Measurements from ENCODE around the gene FNDC3B. TPM values are rescaled to one million over a fixed set of nuclear protein-coding genes. Genes with fewer than 3 reads are reported as not detected.

The FNDC3B gene
- total and polyA plus RNA-seq, 7 donors = 16.2 to 93.9 (median 50.3) TPM

GRCh38 chr3:172245241-172245640 is 205.9 kb downstream of the FNDC3B start:
- Histone ChIP-seq H3K27me3 (no peaks in the 10 kb centered on the region), H3K36me3 (peaks cover 0 to 8% (median 2%) of the 10 kb centered on the region in 4 donors), H3K4me1 (peaks cover 0 to 21% (median 6%) of the 10 kb centered on the region in 4 donors), H3K27ac (no peak overlapping the region), H3K9me3 (no peaks in the 10 kb centered on the region), H3K4me3 (no peak overlapping the region)
- intact Hi-C loops (cut with DNase I) = no loop called here
- TF ChIP-seq POLR2AphosphoS5 (IDR thresholded peaks at IDR 0.05) (no peak), EP300 (IDR thresholded peaks at IDR 0.05) (no peak), CTCF (IDR thresholded peaks at IDR 0.05) (no peak), POLR2A (IDR thresholded peaks at IDR 0.05) (no peak)
- 95% methylated on average over 2 of the region's 2 CpGs for WGBS, 2 donors
- no peak for DNase-seq

DNA sequence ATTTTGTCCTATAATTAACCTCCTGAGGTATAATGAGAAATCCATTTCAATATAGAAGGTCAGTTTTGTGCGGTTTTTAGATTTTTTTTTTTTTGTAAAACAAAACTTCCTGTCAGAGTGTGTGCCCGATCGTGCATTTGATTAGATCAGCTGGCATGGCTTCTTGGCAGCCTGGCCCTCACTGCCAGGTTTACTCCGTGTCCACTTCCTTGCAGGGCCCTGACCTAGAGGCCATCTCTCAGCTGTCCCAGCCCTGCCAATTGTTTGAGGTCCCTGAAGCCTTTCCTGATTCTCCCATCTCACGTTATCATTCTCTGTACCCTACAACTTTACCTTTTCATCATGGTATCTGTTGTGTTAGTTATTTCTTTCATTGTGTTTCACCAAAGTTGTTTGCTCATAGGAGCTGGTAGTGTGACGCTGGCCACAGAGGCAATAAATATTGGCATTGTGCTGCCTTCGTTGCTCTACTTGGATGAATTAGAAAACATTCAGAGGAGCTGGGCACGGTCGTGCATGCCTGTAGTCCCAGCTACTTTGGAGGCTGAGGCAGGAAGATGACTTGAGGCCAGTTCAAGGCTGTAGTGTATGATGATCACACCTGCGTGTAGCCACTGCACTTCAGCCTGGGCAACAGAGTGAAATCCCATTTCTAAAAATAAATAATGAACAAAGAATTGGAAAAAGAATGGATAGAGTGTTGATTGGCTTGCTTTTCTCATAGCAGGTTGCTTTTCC is 206.9 kb downstream of the FNDC3B start:
- H3K27me3 ChIP-seq = no peaks in the 10 kb centered on the region
- H3K4me1 ChIP-seq = peaks cover 0 to 21% (median 6%) of the 10 kb centered on the region in 4 donors
- H3K4me3 ChIP-seq = no peak overlapping the region
- H3K9me3 ChIP-seq = no peaks in the 10 kb centered on the region
- intact Hi-C loops (cut with DNase I) = no loop called here
- H3K36me3 ChIP-seq = peaks cover 0 to 10% (median 3%) of the 10 kb centered on the region in 4 donors
- H3K27ac ChIP-seq = no peak overlapping the region
- WGBS, 2 donors = 87 to 88% methylated on average over 10 of the region's 10 CpGs
- DNase-seq = no peak
- TF ChIP-seq POLR2A (IDR thresholded peaks at IDR 0.05) (no peak), CTCF (IDR thresholded peaks at IDR 0.05) (no peak), EP300 (IDR thresholded peaks at IDR 0.05) (no peak), POLR2AphosphoS5 (IDR thresholded peaks at IDR 0.05) (no peak)

DNA sequence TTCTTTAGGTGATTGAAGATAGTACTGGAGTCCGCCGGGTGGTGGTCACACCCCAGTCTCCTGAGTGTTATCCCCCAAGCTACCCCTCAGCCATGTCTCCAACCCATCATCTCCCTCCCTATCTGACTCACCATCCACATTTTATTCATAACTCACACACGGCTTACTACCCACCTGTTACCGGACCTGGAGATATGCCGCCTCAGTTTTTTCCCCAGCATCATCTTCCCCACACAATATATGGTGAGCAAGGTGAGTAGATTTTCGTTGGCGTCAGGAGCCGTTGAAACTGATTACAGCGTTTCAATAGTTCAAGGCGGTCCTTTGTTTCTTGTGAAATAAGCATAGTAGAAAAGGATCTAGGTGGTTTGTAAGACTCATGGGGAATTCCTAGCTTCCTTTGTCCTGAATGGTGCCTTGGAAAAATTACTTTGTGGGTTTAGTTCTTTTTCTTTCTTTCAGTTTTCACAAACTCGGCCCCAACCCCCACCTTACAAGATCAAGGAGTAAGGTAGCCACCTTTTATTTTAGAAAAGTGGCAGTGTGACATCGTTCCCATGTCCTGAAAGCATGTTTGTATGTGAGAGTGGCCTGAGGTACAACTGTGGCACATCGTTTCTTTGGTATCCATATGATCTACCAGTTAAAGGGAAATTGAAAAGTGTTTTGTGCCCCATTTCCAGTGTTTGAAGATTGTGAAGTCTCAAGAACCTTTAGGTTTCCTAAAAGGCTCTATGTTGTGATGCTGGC is 208.3 kb downstream of the FNDC3B start:
- H3K9me3 ChIP-seq = no peaks in the 10 kb centered on the region
- no peak for DNase-seq

DNA sequence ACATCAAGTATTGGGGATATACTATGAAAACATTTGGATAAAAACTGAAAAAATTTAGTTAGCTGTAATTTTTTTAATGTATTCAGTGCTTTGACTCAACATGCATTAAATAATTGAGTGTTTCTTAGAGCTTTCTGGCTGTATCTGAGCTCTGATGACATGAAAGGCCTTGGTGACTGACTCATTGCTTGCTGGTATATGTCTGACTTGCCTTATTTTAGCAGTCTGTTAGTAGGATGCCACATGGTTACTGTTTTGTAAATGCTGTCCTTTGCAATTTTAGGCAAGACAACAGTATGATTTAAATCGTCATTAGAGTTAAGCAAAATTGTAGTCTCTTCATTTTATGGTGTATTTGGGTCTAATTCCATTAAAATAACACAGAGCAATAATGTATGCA is 209.7 kb downstream of the FNDC3B start:
- Histone ChIP-seq H3K4me1 (peaks cover 0 to 15% (median 6%) of the 10 kb centered on the region in 4 donors), H3K9me3 (no peaks in the 10 kb centered on the region), H3K27ac (no peak overlapping the region), H3K4me3 (no peak overlapping the region), H3K27me3 (no peaks in the 10 kb centered on the region), H3K36me3 (peaks cover 0 to 16% (median 7%) of the 10 kb centered on the region in 4 donors)
- intact Hi-C loops (cut with DNase I) = no loop called here
- DNase-seq = no peak
- TF ChIP-seq POLR2A (IDR thresholded peaks at IDR 0.05) = no peak
- no peak for TF ChIP-seq EP300 (IDR thresholded peaks at IDR 0.05)
- no peak for TF ChIP-seq POLR2AphosphoS5 (IDR thresholded peaks at IDR 0.05)
- TF ChIP-seq CTCF (IDR thresholded peaks at IDR 0.05) = no peak
- WGBS, 2 donors = 80 to 85% methylated on average over 1 of the region's 1 CpG

More for the DNA sequence above, 208.3 kb downstream of the FNDC3B start:
- 93 to 94% methylated on average over 13 of the region's 13 CpGs for WGBS, 2 donors
- TF ChIP-seq POLR2AphosphoS5 (IDR thresholded peaks at IDR 0.05) (no peak), EP300 (IDR thresholded peaks at IDR 0.05) (no peak), CTCF (IDR thresholded peaks at IDR 0.05) (no peak), POLR2A (IDR thresholded peaks at IDR 0.05) (no peak)
- Histone ChIP-seq H3K4me3 (no peak overlapping the region), H3K27me3 (no peaks in the 10 kb centered on the region), H3K4me1 (peaks cover 0 to 21% (median 6%) of the 10 kb centered on the region in 4 donors), H3K27ac (no peak overlapping the region), H3K36me3 (peaks cover 0 to 16% (median 7%) of the 10 kb centered on the region in 4 donors)
- intact Hi-C loops (cut with DNase I) = no loop called here
